B cell (primary cell): ENCODE results near the gene UGDH. TPM values are rescaled to one million over a fixed set of nuclear protein-coding genes. Genes with fewer than 3 reads are reported as not detected.

ENCODE experiments used
- ATAC-seq: fragments of 200-7000 bp; cut with Tn5 transposase; one replicate; pipeline ENCODE4 v1.10.0; 2021; ENCODE audit warnings: low read depth, mild to moderate bottlenecking, moderate number of reproducible peaks, moderate library complexity
- CTCF ChIA-PET: fragments of 350-600 bp; sonication (Branson Sonifier 250); formaldehyde crosslinking; loops from one replicate; lab custom pipeline; 2021; ENCODE audit warnings: antibody characterized with exemption, inconsistent platforms; lab: Charles Lee
- POLR2A ChIA-PET: fragments of 350-600 bp; sonication (Branson Sonifier 250); formaldehyde crosslinking; loops from one replicate; lab custom pipeline; 2021; ENCODE audit warnings: antibody characterized with exemption; lab: Charles Lee
- DNase-seq: peaks from one replicate; pipeline ENCODE4 v3.0.0; 2013
- H2AFZ ChIP-seq: 2 replicates; pipeline ENCODE4 v1.6.1; 2012; ENCODE audit warnings: mild to moderate bottlenecking, low read depth, low read length; ENCODE audit not compliant: insufficient read depth, poor library complexity, severe bottlenecking
- H3K27ac ChIP-seq, 2 donors: 1 replicate in 1 of 2; 2 replicates in 1 of 2; pipeline ENCODE4 v1.5.1; 2012 to 2013; ENCODE audit warnings: low read length in 2 of 2, mild to moderate bottlenecking in 2 of 2, moderate library complexity in 1 of 2
- H3K27me3 ChIP-seq, 4 experiments: fragments of 200-600 bp in 1 of 4; sonication (generic) in 1 of 4; replicated peaks in 1 of 4; 1 replicate in 2 of 4; 2 replicates in 2 of 4; pipeline versions ENCODE4 v1.6.1 to v1.7.0; 2013 to 2016; ENCODE audit warnings: low read length in 3 of 4, mild to moderate bottlenecking in 2 of 4, mixed read lengths in 1 of 4, moderate library complexity in 1 of 4; ENCODE audit not compliant: insufficient read depth in 4 of 4, control insufficient read depth in 3 of 4; ENCODE audit errors: control extremely low read depth in 1 of 4
- H3K36me3 ChIP-seq, 2 experiments: replicated peaks in 1 of 2; 1 replicate in 1 of 2; 2 replicates in 1 of 2; pipeline versions ENCODE4 v1.6.1 to v1.7.1; 2013; ENCODE audit warnings: low read length in 1 of 2; ENCODE audit not compliant: insufficient read depth in 2 of 2, control insufficient read depth in 1 of 2; ENCODE audit errors: control extremely low read depth in 1 of 2, extremely low read depth in 1 of 2
- H3K4me1 ChIP-seq, 2 donors: fragments of 200-600 bp in 1 of 2; sonication (generic) in 1 of 2; 1 replicate in 1 of 2; 2 replicates in 1 of 2; pipeline versions ENCODE4 v1.5.1 to v1.6.1; 2013 to 2017; ENCODE audit warnings: low read length in 2 of 2; ENCODE audit not compliant: control insufficient read depth in 2 of 2, insufficient read depth in 2 of 2
- H3K4me2 ChIP-seq: replicated peaks from 2 replicates; pipeline ENCODE3; 2012; ENCODE audit warnings: mild to moderate bottlenecking, low read depth, low read length; ENCODE audit not compliant: poor library complexity, severe bottlenecking
- H3K4me3 ChIP-seq, 5 experiments: fragments of 200-600 bp in 1 of 5; sonication (generic) in 1 of 5; 1 replicate in 3 of 5; 2 replicates in 2 of 5; pipeline versions ENCODE4 v1.5.1 to v1.7.0; 2011 to 2016; ENCODE audit warnings: low read length in 4 of 5, mild to moderate bottlenecking in 4 of 5, low read depth in 2 of 5, control low read depth in 1 of 5, moderate library complexity in 1 of 5; ENCODE audit not compliant: insufficient read depth in 1 of 5; ENCODE audit errors: control extremely low read depth in 1 of 5, extremely low read depth in 1 of 5
- H3K79me2 ChIP-seq: fragments of 200-600 bp; sonication (generic); one replicate; pipeline ENCODE4 v1.6.0; 2016; ENCODE audit warnings: low read length; ENCODE audit not compliant: control insufficient read depth, insufficient read depth
- H3K9ac ChIP-seq: fragments of 200-600 bp; sonication (generic); 2 replicates; pipeline ENCODE4 v1.6.1; 2017; ENCODE audit warnings: mild to moderate bottlenecking, low read length, moderate library complexity
- H3K9me3 ChIP-seq, 3 donors: one replicate each; pipeline versions ENCODE4 v1.6.1 to v1.7.1; 2013; ENCODE audit warnings: low read length in 2 of 3; ENCODE audit not compliant: control insufficient read depth in 2 of 3, insufficient read depth in 1 of 3; ENCODE audit errors: control extremely low read depth in 1 of 3
- H4K20me1 ChIP-seq: 2 replicates; pipeline ENCODE4 v1.6.0; 2012; ENCODE audit warnings: mild to moderate bottlenecking, low read length; ENCODE audit not compliant: insufficient read depth, control insufficient read depth, poor library complexity, severe bottlenecking
- H3K27ac Mint-ChIP-seq: one replicate; pipeline ENCODE4 v1.8.0; 2021; ENCODE audit warnings: mixed read lengths
- H3K27me3 Mint-ChIP-seq: one replicate; pipeline ENCODE4 v1.8.0; 2021; ENCODE audit warnings: mixed read lengths
- H3K4me1 Mint-ChIP-seq: one replicate; pipeline ENCODE4 v1.8.0; 2021; ENCODE audit warnings: mixed read lengths
- H3K4me3 Mint-ChIP-seq: one replicate; pipeline ENCODE4 v1.8.0; 2021; ENCODE audit warnings: mixed read lengths
- H3K9me3 Mint-ChIP-seq: one replicate; pipeline ENCODE4 v1.8.0; 2022; ENCODE audit warnings: mixed read lengths; ENCODE audit not compliant: insufficient read depth
- EZH2 ChIP-seq: IDR thresholded peaks from 2 replicates; pipeline ENCODE4 v1.6.1; 2012; ENCODE audit warnings: borderline replicate concordance, low read depth, mild to moderate bottlenecking, moderate library complexity, low read length; ENCODE audit not compliant: insufficient read depth, poor library complexity, severe bottlenecking
- WGBS: methylation state at CpG from one replicate; pipeline ENCODE4 v1.1.5; 2013; ENCODE audit warnings: missing lambda C conversion rate; ENCODE audit not compliant: insufficient coverage; 5-methylcytosine and 5-hydroxymethylcytosine counted together
- intact Hi-C: fragments of 100-400 bp; cut with micrococcal nuclease; formaldehyde crosslinking; loops from one replicate; pipeline ENCODE4 v1.10.0; 2022
- polyA plus RNA-seq: library from polyadenylated mRNA; depleted of rRNA; stranded (reverse); fragments of >200 nt; gene quantifications from 2 replicates; pipeline ENCODE4 v1.2.3, GENCODE V29; 2012
- total RNA-seq, 2 donors: library from RNA; stranded (reverse); fragments of 120-200 nt in 1 of 2; gene quantifications; 1 replicate in 1 of 2; 2 replicates in 1 of 2; pipeline versions ENCODE4 v1.2.3 to v1.2.4, GENCODE V29; 2013 to 2022
- TF ChIP-seq, protein P1 (sequence below): fragments of 200-600 bp; IDR thresholded peaks from one replicate; pipeline ENCODE4 v1.8.0; 2022; ENCODE audit warnings: antibody characterized with exemption, mild to moderate bottlenecking

Gene UGDH
- total and polyA plus RNA-seq, 2 donors (not counting 1 experiment from before 2014, with no cell fraction given), result 3.5 to 25.4 TPM

DNA sequence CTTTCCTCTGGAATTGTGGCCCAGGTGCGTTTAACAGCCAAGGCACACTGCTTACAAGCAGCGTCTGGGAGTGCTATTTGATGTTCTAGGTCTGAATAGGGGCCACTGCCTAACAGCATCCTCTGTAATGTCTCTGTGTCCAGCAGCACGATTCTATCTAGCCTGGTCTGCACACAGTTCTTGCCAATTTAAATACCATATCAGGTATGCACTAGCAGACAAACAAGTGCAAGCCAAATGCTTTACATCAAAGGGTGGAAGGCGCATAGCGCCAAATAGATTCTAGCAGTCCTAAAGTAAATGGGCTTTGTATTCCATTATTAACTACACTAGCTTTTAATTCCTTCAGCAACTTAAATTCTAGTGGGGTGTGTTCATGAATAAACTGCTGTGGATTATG, 15.8 kb upstream of the UGDH start:
- no peak overlapping the region for H3K4me3 Mint-ChIP-seq
- Histone ChIP-seq H3K9ac (no peak overlapping the region), H3K9me3 (no peaks in the 10 kb centered on the region), H3K36me3 (peaks cover 0 to 10% of the 10 kb centered on the region in 2 experiments), H2AFZ (no peak overlapping the region), H3K4me2 (no peak overlapping the region), H3K27me3 (no peaks in the 10 kb centered on the region), H4K20me1 (no peaks in the 10 kb centered on the region), H3K4me1 (no peaks in the 10 kb centered on the region), H3K79me2 (no peaks in the 10 kb centered on the region), H3K27ac (no peak overlapping the region), H3K4me3 (no peak overlapping the region)
- intact Hi-C loops, result no loop called here
- TF ChIP-seq, protein P1, sequence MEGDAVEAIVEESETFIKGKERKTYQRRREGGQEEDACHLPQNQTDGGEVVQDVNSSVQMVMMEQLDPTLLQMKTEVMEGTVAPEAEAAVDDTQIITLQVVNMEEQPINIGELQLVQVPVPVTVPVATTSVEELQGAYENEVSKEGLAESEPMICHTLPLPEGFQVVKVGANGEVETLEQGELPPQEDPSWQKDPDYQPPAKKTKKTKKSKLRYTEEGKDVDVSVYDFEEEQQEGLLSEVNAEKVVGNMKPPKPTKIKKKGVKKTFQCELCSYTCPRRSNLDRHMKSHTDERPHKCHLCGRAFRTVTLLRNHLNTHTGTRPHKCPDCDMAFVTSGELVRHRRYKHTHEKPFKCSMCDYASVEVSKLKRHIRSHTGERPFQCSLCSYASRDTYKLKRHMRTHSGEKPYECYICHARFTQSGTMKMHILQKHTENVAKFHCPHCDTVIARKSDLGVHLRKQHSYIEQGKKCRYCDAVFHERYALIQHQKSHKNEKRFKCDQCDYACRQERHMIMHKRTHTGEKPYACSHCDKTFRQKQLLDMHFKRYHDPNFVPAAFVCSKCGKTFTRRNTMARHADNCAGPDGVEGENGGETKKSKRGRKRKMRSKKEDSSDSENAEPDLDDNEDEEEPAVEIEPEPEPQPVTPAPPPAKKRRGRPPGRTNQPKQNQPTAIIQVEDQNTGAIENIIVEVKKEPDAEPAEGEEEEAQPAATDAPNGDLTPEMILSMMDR, result no peak
- TF ChIP-seq EZH2, result no peak
- H3K9me3 Mint-ChIP-seq, result no peaks in the 10 kb centered on the region
- ATAC-seq, result no peak
- H3K27me3 Mint-ChIP-seq, result no peaks in the 10 kb centered on the region
- ChIA-PET POLR2A (no interaction called here), CTCF (no interaction called here)
- 93% methylated on average over 3 of the region's 5 CpGs for WGBS
- no peak for DNase-seq
- H3K4me1 Mint-ChIP-seq, result peaks cover 2% of the 10 kb centered on the region
- H3K27ac Mint-ChIP-seq, result no peak overlapping the region

DNA sequence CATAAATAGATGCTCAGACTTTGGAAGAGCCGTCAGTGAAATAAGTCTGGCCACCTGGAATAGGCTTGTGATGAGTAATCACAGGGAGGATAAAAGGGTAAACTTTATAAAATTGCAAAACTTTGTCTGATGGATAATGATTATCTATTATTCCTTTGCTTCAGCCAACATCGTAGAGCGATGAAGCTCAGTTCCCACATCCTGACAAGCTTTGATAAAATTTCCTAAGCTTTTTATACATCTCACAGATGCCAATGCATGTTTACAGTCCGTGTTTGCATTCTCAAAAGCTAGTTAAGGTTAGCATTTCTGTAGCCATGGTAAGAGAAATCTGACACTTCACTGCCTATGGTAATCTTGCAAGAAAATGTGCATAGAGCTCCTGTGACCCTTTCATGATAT, 15.4 kb upstream of the UGDH start:
- no peaks in the 10 kb centered on the region for H3K9me3 Mint-ChIP-seq
- H4K20me1 ChIP-seq, result no peaks in the 10 kb centered on the region
- no peak overlapping the region for H3K4me3 ChIP-seq
- no peak overlapping the region for H3K27ac Mint-ChIP-seq
- no peak overlapping the region for H3K9ac ChIP-seq
- no peak overlapping the region for H3K4me2 ChIP-seq
- H3K79me2 ChIP-seq, result no peaks in the 10 kb centered on the region
- intact Hi-C loops, result no loop called here
- ChIA-PET CTCF (no interaction called here), POLR2A (interaction anchor here (0.6 kb wide), 1 partner anchor 861 kb away, joined by 15 read pairs; no protein-coding TSS in a partner anchor)
- ATAC-seq (no peak), DNase-seq (no peak)
- H3K27me3 ChIP-seq, result no peaks in the 10 kb centered on the region
- TF ChIP-seq EZH2, result no peak
- TF ChIP-seq, protein P1, result no peak
- no peaks in the 10 kb centered on the region for H3K9me3 ChIP-seq
- no peak overlapping the region for H3K4me3 Mint-ChIP-seq
- no peak overlapping the region for H2AFZ ChIP-seq
- H3K4me1 Mint-ChIP-seq, result peaks cover 2% of the 10 kb centered on the region
- H3K27me3 Mint-ChIP-seq, result no peaks in the 10 kb centered on the region
- 71% methylated on average over 1 of the region's 4 CpGs for WGBS
- H3K4me1 ChIP-seq, result no peaks in the 10 kb centered on the region
- H3K27ac ChIP-seq, result no peak overlapping the region
- H3K36me3 ChIP-seq, result peaks cover 0 to 10% of the 10 kb centered on the region in 2 experiments
